Left lung (tissue), 10 donors: ENCODE measurements around the gene GHDC. TPM values are rescaled to one million over a fixed set of nuclear protein-coding genes. Genes with fewer than 3 reads are reported as not detected.
A peak's percentile ranks its signal among the peaks of the same experiment; 100 is the strongest.
"Not testable (repeated sequence)": the region's sequence is repeated elsewhere in the genome, so short reads cannot be mapped to it uniquely, and the experiment has no call there.

Experiments
- ATAC-seq: fragments of 200-7000 bp; cut with Tn5 transposase; one replicate; pipeline ENCODE4 v1.9.1; 2020; ENCODE audit warnings: moderate library complexity
- DNase-seq, 4 donors: peaks; one replicate each; pipeline ENCODE4 v3.0.0-alpha.2; 2013 to 2020
- H3K27ac ChIP-seq, 2 donors: fragments of 200-600 bp; sonication (generic) in 1 of 2; one replicate each; pipeline versions ENCODE4 v1.5.0 to v1.8.0; 2020 to 2021
- H3K27me3 ChIP-seq, 2 donors: fragments of 200-600 bp; sonication (generic) in 1 of 2; one replicate each; pipeline versions ENCODE4 v1.5.0 to v1.8.0; 2020 to 2021
- H3K36me3 ChIP-seq, 2 donors: fragments of 200-600 bp; sonication (generic) in 1 of 2; one replicate each; pipeline versions ENCODE4 v1.5.0 to v1.8.0; 2020 to 2021
- H3K4me1 ChIP-seq, 2 donors: fragments of 200-600 bp; one replicate each; pipeline ENCODE4 v1.8.0; 2021
- H3K4me3 ChIP-seq, 2 donors: fragments of 200-600 bp; sonication (generic) in 1 of 2; one replicate each; pipeline versions ENCODE4 v1.5.0 to v1.8.0; 2020 to 2021; ENCODE audit warnings: mild to moderate bottlenecking in 1 of 2
- H3K9me3 ChIP-seq, 2 donors: fragments of 200-600 bp; sonication (generic) in 1 of 2; one replicate each; pipeline versions ENCODE4 v1.5.0 to v1.8.0; 2020 to 2021
- CTCF ChIP-seq, 2 donors: fragments of 200-600 bp; sonication (generic) in 1 of 2; IDR thresholded peaks; one replicate each; pipeline versions ENCODE4 v1.5.0 to v1.8.0; 2021; ENCODE audit warnings: antibody characterized with exemption in 2 of 2
- intact Hi-C, 2 donors: fragments of 100-400 bp; cut with DNase I; formaldehyde crosslinking; loops; one replicate each; pipeline versions ENCODE4 v1.11.2 to v1.14.2; 2022
- polyA plus RNA-seq, 6 donors: library from polyadenylated mRNA; unstranded; fragments of 120-200 nt; gene quantifications; one replicate each; pipeline ENCODE4 v1.2.1, GENCODE V29; 2013; ENCODE audit not compliant: insufficient read length in 6 of 6
- total RNA-seq, 2 donors: library from RNA; stranded (reverse); fragmentation: NEBNext Ultra II Directional; extraction: Animal tissue kit (Norgen Biotek cat#: 25700); gene quantifications; one replicate each; pipeline ENCODE4 v1.2.1, GENCODE V29; 2021
- donor health status: DM: no; HTN: yes; CAD: no.
- donor health status: DM: no; HTN: no; CAD: no.

GHDC gene
- total and polyA plus RNA-seq, 8 donors = 16.0 to 25.8 (median 18.8) TPM

GRCh38 chr17:42146911-42147607, 47.2 kb downstream of the GHDC start:
- Histone ChIP-seq H3K4me3 (no peak overlapping the region), H3K4me1 (peaks cover 0 to 66% of the 10 kb centered on the region in 2 donors), H3K27me3 (no peaks in the 10 kb centered on the region), H3K27ac (no peak overlapping the region), H3K9me3 (no peaks in the 10 kb centered on the region), H3K36me3 (peaks cover 0 to 88% of the 10 kb centered on the region in 2 donors)
- no peak for TF ChIP-seq CTCF (IDR thresholded peaks at IDR 0.05)
- DNase-seq (no peak), ATAC-seq (no peak)
- intact Hi-C loops = no loop called here

DNA sequence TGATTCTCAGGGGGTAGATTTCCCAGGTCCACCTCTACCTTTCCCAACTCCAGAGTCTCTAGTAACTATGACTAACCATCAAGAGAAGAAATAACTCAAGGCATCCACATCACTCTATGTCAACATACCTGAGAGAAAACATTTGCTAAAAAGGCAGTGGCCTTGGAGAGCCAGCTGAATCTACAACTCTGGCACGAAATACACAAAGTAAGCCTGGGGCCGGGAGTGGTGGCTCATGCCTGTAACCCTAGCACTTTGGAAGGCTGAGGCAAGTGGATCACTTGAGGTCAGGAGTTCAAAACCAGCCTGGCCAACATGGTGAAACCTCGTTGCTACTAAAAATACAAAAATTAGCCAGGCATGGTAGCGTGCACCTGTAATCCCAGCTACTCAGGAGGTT, 51.2 kb downstream of the GHDC start:
- H3K27me3 ChIP-seq, H3K27ac ChIP-seq, H3K9me3 ChIP-seq, intact Hi-C loops, H3K4me3 ChIP-seq, DNase-seq: not testable (repeated sequence)
- Histone ChIP-seq H3K36me3 (peaks cover 0 to 82% of the 10 kb centered on the region in 2 donors), H3K4me1 (peaks cover 10 to 72% of the 10 kb centered on the region in 2 donors)
- peak; percentile 58 for ATAC-seq

GRCh38 chr17:42142371-42142896, 51.9 kb downstream of the GHDC start:
- DNase-seq = no peak
- TF ChIP-seq CTCF (IDR thresholded peaks at IDR 0.05) = no peak
- Histone ChIP-seq H3K9me3 (no peaks in the 10 kb centered on the region), H3K4me1 (peaks cover 11 to 76% of the 10 kb centered on the region in 2 donors), H3K27me3 (no peaks in the 10 kb centered on the region), H3K4me3 (no peak overlapping the region), H3K36me3 (peaks cover 0 to 78% of the 10 kb centered on the region in 2 donors), H3K27ac (peak overlapping the region in 1 of 2 donors; percentile 40)
- no peak for ATAC-seq
- intact Hi-C loops = no loop called here

DNA sequence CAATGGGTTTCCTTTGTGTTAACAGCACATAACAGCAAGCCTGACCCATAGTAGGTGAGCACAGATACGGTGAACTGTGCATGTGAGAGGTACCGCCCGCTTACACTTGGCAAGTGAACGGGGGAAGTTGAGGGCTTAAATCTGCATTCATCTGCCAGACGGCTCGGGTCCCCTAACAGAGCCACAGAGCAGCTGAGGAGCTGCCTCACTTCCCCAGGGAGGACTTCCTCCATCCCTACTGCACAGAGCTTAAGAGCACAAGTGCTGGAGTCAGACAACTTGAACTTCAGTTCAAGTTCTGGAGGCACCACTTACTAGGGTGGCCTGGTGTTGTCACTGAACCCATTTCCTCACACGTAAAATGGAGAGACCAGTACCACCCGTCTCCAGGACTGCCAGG, 52.9 kb downstream of the GHDC start:
- TF ChIP-seq CTCF (IDR thresholded peaks at IDR 0.05) = no peak
- no peak overlapping the region for H3K4me3 ChIP-seq
- H3K36me3 ChIP-seq = peaks cover 0 to 78% of the 10 kb centered on the region in 2 donors
- ATAC-seq (peak; percentile 38), DNase-seq (no peak)
- peaks cover 13 to 85% of the 10 kb centered on the region in 2 donors for H3K4me1 ChIP-seq
- peak overlapping the region in 1 of 2 donors; percentile 40 for H3K27ac ChIP-seq
- intact Hi-C loops = no loop called here
- H3K27me3 ChIP-seq = no peaks in the 10 kb centered on the region
- H3K9me3 ChIP-seq = no peaks in the 10 kb centered on the region

GRCh38 chr17:42140690-42141089, 53.6 kb downstream of the GHDC start:
- DNase-seq, intact Hi-C loops, H3K9me3 ChIP-seq, H3K27me3 ChIP-seq, H3K4me3 ChIP-seq, H3K27ac ChIP-seq, ATAC-seq: not testable (repeated sequence)
- Histone ChIP-seq H3K4me1 (peaks cover 19 to 85% of the 10 kb centered on the region in 2 donors), H3K36me3 (peaks cover 0 to 72% of the 10 kb centered on the region in 2 donors)

Other genes with a start within 250 kb of the GHDC start
- gene CNP, start 227.7 kb downstream of the GHDC start, total RNA-seq = 10 to 100 TPM; 61.5 to 64.9 TPM
- gene CNP, start 227.7 kb downstream of the GHDC start, polyA plus RNA-seq = 10 to 100 TPM; 53.4 to 75.4 (median 62.6) TPM
- gene DNAJC7, start 177.1 kb downstream of the GHDC start, total RNA-seq = 10 to 100 TPM; 62.1 to 82.0 TPM
- 100 to 1,000 TPM; 131 to 161 (median 141) TPM for gene DNAJC7, start 177.1 kb downstream of the GHDC start, polyA plus RNA-seq
- 10 to 100 TPM; 29.6 to 32.3 TPM for gene NKIRAS2, start 174.4 kb downstream of the GHDC start, total RNA-seq
- 10 to 100 TPM; 43.0 to 50.1 (median 46.9) TPM for gene NKIRAS2, start 174.4 kb downstream of the GHDC start, polyA plus RNA-seq
- gene C17orf113, start 143.9 kb downstream of the GHDC start, total RNA-seq = 1 to 10 TPM in 1 of 2 donors, under 1 TPM in 1; 0.58 to 1.2 TPM
- 1 to 10 TPM; 3.5 to 5.2 (median 4.5) TPM for gene C17orf113, start 143.9 kb downstream of the GHDC start, polyA plus RNA-seq
- under 1 TPM; 0.31 to 0.50 TPM for gene ZNF385C, start 96.0 kb downstream of the GHDC start, total RNA-seq
- gene ZNF385C, start 96.0 kb downstream of the GHDC start, polyA plus RNA-seq = 1 to 10 TPM; 2.5 to 3.8 (median 3.0) TPM
- gene DHX58, start 81.8 kb downstream of the GHDC start, total RNA-seq = 10 to 100 TPM; 21.6 TPM
- gene DHX58, start 81.8 kb downstream of the GHDC start, polyA plus RNA-seq = 10 to 100 TPM; 15.4 to 22.4 (median 18.5) TPM
- 10 to 100 TPM; 39.9 to 46.8 TPM for gene KAT2A, start 73.1 kb downstream of the GHDC start, total RNA-seq
- gene KAT2A, start 73.1 kb downstream of the GHDC start, polyA plus RNA-seq = 10 to 100 TPM; 57.2 to 77.6 (median 73.7) TPM
- gene HSPB9, start 71.7 kb downstream of the GHDC start, total RNA-seq = not detected
- gene HSPB9, start 71.7 kb downstream of the GHDC start, polyA plus RNA-seq = under 1 TPM; 0.24 to 0.43 (median 0.36) TPM
- gene RAB5C, start 39.5 kb downstream of the GHDC start, total RNA-seq = 100 to 1,000 TPM; 139 to 188 TPM
- gene RAB5C, start 39.5 kb downstream of the GHDC start, polyA plus RNA-seq = 100 to 1,000 TPM in 3 of 6 donors, 10 to 100 TPM in 3; 86.9 to 117 (median 103) TPM
- under 1 TPM in 1 of 2 donors, not detected in 1; 0.16 TPM for gene KCNH4, start 13.4 kb downstream of the GHDC start, total RNA-seq
- gene KCNH4, start 13.4 kb downstream of the GHDC start, polyA plus RNA-seq = under 1 TPM in 5 of 6 donors, not detected in 1; 0.03 to 0.06 (median 0.04) TPM
- not detected for gene HCRT, start 9.0 kb downstream of the GHDC start, total RNA-seq
- gene HCRT, start 9.0 kb downstream of the GHDC start, polyA plus RNA-seq = not detected
- gene STAT5B, start 81.9 kb upstream of the GHDC start, total RNA-seq = 10 to 100 TPM; 41.5 to 70.9 TPM
- 10 to 100 TPM; 49.1 to 67.7 (median 57.4) TPM for gene STAT5B, start 81.9 kb upstream of the GHDC start, polyA plus RNA-seq
- 10 to 100 TPM; 29.3 to 47.4 TPM for gene STAT5A, start 94.0 kb upstream of the GHDC start, total RNA-seq
- 10 to 100 TPM; 10.3 to 14.4 (median 11.1) TPM for gene STAT5A, start 94.0 kb upstream of the GHDC start, polyA plus RNA-seq
- gene STAT3, start 193.9 kb upstream of the GHDC start, total RNA-seq = 100 to 1,000 TPM; 229 to 271 TPM
- 10 to 100 TPM; 75.0 to 95.4 (median 78.5) TPM for gene STAT3, start 193.9 kb upstream of the GHDC start, polyA plus RNA-seq
- 100 to 1,000 TPM; 285 to 320 TPM for gene CAVIN1, start 228.8 kb upstream of the GHDC start, total RNA-seq
- gene CAVIN1, start 228.8 kb upstream of the GHDC start, polyA plus RNA-seq = 100 to 1,000 TPM; 163 to 224 (median 191) TPM